A549 (cell line): Measurements from ENCODE around the gene PXT1. TPM values are rescaled to one million over a fixed set of nuclear protein-coding genes. Genes with fewer than 3 reads are reported as not detected.

Source experiments
- ATAC-seq, 2 experiments: fragments of 200-7000 bp in 1 of 2; fragments of >200 bp in 1 of 2; cut with Nextera tagmentation in 1 of 2; cut with Tn5 transposase in 1 of 2; 3 replicates each; pipeline versions ENCODE4 v1.8.0 to v1.9.1; 2018 to 2020; ENCODE audit warnings: mild to moderate bottlenecking in 1 of 2, moderate library complexity in 1 of 2
- CTCF ChIA-PET: fragments of 300-600 bp; sonication (Branson Sonifier 250); formaldehyde crosslinking; extraction: SDS; loops from one replicate; lab custom pipeline; 2021; ENCODE audit warnings: antibody characterized with exemption, inconsistent platforms; lab: Yijun Ruan, JAX
- POLR2A ChIA-PET: fragments of 350-600 bp; formaldehyde crosslinking; extraction: SDS; loops from one replicate; lab custom pipeline; 2021; ENCODE audit warnings: antibody characterized with exemption, inconsistent platforms; lab: Yijun Ruan, JAX
- DNase-seq, 2 experiments: peaks; one replicate each; pipeline versions ENCODE4 v3.0.0 to v3.0.0-alpha.2; 2011 to 2016; ENCODE audit warnings: low read depth in 1 of 2, low spot score in 1 of 2
- FAIRE-seq: peaks from 2 replicates; lab custom pipeline; 2011; peaks lifted over from hg19 to GRCh38; lab: Jason Lieb, UNC
- H3K27ac ChIP-seq, 2 experiments: fragments of >200 bp; sonication (Bioruptor Twin); formaldehyde crosslinking; 3 replicates each; pipeline ENCODE4 v1.5.1; 2016 to 2017
- H3K4me1 ChIP-seq: fragments of >200 bp; sonication (Bioruptor Twin); formaldehyde crosslinking; 3 replicates; pipeline ENCODE4 v1.6.1; 2016
- H3K4me2 ChIP-seq: fragments of >200 bp; sonication (Bioruptor Twin); formaldehyde crosslinking; 3 replicates; pipeline ENCODE4 v1.6.1; 2016
- H3K4me3 ChIP-seq: fragments of >200 bp; sonication (Bioruptor Twin); formaldehyde crosslinking; 3 replicates; pipeline ENCODE4 v1.5.1; 2016
- H3K9me3 ChIP-seq: fragments of >200 bp; sonication (Bioruptor Twin); formaldehyde crosslinking; 3 replicates; pipeline ENCODE4 v1.6.1; 2016
- CHD2 ChIP-seq: fragments of 150-350 bp; IDR thresholded peaks from 2 replicates; pipeline ENCODE4 v1.6.1; 2014; ENCODE audit warnings: low read length; ENCODE audit not compliant: partially characterized antibody
- CHD4 ChIP-seq: fragments of 200-600 bp; sonication (generic); IDR thresholded peaks from 2 replicates; pipeline ENCODE4 v1.6.1; 2016; ENCODE audit warnings: antibody characterized with exemption, mild to moderate bottlenecking, borderline replicate concordance
- FOSB ChIP-seq: fragments of 250-450 bp; sonication (Bioruptor Pico); IDR thresholded peaks from 2 replicates; pipeline ENCODE4 v1.5.0; 2020; ENCODE audit warnings: mild to moderate bottlenecking, moderate library complexity
- FOSL2 ChIP-seq, 2 experiments: fragments of 450-650 bp in 1 of 2; fragments of >200 bp in 1 of 2; sonication (Bioruptor Twin) in 1 of 2; formaldehyde crosslinking; IDR thresholded peaks; 2 replicates each; pipeline versions ENCODE4 v1.5.0 to v1.6.1; 2016 to 2020; ENCODE audit warnings: mild to moderate bottlenecking in 1 of 2, moderate library complexity in 1 of 2
- GATA3 ChIP-seq: IDR thresholded peaks from 2 replicates; pipeline ENCODE4 v1.6.1; 2012; ENCODE audit warnings: borderline replicate concordance
- HDAC2 ChIP-seq: fragments of 200-600 bp; sonication (generic); IDR thresholded peaks from 2 replicates; pipeline ENCODE4 v1.6.1; 2016
- MAFK ChIP-seq: fragments of 450-650 bp; IDR thresholded peaks from 2 replicates; pipeline ENCODE4 v1.6.1; 2014; ENCODE audit not compliant: partially characterized antibody
- RAD21 ChIP-seq, 2 experiments: fragments of >200 bp in 1 of 2; sonication (Bioruptor Twin) in 1 of 2; formaldehyde crosslinking in 1 of 2; IDR thresholded peaks in 1 of 2; conservative IDR thresholded peaks in 1 of 2; 2 replicates in 1 of 2; 3 replicates in 1 of 2; pipeline ENCODE4 v1.6.1; 2012 to 2018; ENCODE audit warnings: inconsistent platforms in 1 of 2
- RARB ChIP-seq: fragments of 250-450 bp; sonication (Bioruptor Pico); IDR thresholded peaks from 2 replicates; pipeline ENCODE4 v1.8.0; 2021; ENCODE audit warnings: mild to moderate bottlenecking, moderate library complexity
- RCOR1 ChIP-seq: fragments of 150-350 bp; IDR thresholded peaks from 2 replicates; pipeline ENCODE4 v1.6.1; 2014; ENCODE audit warnings: antibody characterized with exemption, low read length, low read depth
- ZFP36 ChIP-seq: fragments of 450-650 bp; IDR thresholded peaks from 2 replicates; pipeline ENCODE4 v1.6.1; 2014; ENCODE audit warnings: borderline replicate concordance; ENCODE audit not compliant: partially characterized antibody
- ZNF302 ChIP-seq: fragments of 250-450 bp; sonication (Bioruptor Pico); IDR thresholded peaks from 2 replicates; pipeline ENCODE4 v1.9.0; 2021; ENCODE audit warnings: inconsistent platforms, mild to moderate bottlenecking, moderate library complexity
- WGBS: methylation state at CpG from one replicate; pipeline ENCODE4 v1.1.6; 2017; ENCODE audit errors: missing lambda C conversion rate; 5-methylcytosine and 5-hydroxymethylcytosine counted together
- polyA plus RNA-seq, 4 experiments: library from polyadenylated mRNA; depleted of rRNA in 3 of 4; stranded (reverse); fragments of >200 nt; fragmentation: RNase III in 1 of 4; extraction: RNeasy Plus Mini Kit Qiagen cat#74134 plus additional on column Dnase treatment in 1 of 4; gene quantifications; 2 replicates in 3 of 4; 3 replicates in 1 of 4; pipeline ENCODE4 v1.2.3, GENCODE V29; 2011 to 2017
- TF ChIP-seq, protein P1 (sequence below): fragments of >200 bp; sonication (Bioruptor Twin); formaldehyde crosslinking; IDR thresholded peaks from 2 replicates; pipeline ENCODE4 v1.6.1; 2016
- TF ChIP-seq, protein P2 (sequence below): IDR thresholded peaks from 2 replicates; pipeline ENCODE4 v1.6.1; 2012; ENCODE audit warnings: low read depth, borderline replicate concordance
- TF ChIP-seq, protein P3 (sequence below): IDR thresholded peaks from 2 replicates; pipeline ENCODE4 v1.6.1; 2012
- TF ChIP-seq, protein P4 (sequence below): fragments of 250-450 bp; sonication (Bioruptor Pico); IDR thresholded peaks from 2 replicates; pipeline ENCODE4 v1.5.0; 2020; ENCODE audit warnings: low read depth, mild to moderate bottlenecking, moderate library complexity

Gene PXT1
- polyA plus RNA-seq, 2 of the 4 experiments (the other 2 are of a cell fraction): not detected

DNA sequence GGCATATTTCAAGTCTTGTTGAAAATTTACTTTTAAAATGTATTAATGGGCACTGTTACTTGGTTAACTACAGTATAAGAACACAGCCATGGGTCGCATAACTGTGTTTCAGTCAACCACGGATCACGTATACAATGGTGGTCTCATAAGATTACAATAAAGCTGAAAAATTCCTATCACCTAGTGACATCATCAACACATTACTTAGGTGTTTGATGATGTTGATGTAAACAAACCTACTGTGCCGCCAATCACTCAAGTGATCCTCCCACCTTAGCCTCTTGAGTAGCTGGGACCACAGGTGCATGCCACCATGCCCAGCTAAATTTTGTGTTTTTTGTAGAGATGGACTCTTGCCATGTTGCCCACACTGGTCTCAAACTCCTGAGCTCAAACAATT lies 38.5 kb downstream of the PXT1 start:
- POLR2A ChIA-PET: no interaction called here
- FAIRE-seq (no peak), ATAC-seq (no peak), DNase-seq (no peak)
- H3K27ac ChIP-seq: no peak overlapping the region
- no peak overlapping the region for H3K4me2 ChIP-seq
- no peaks in the 10 kb centered on the region for H3K9me3 ChIP-seq
- H3K4me3 ChIP-seq: no peak overlapping the region
- no peaks in the 10 kb centered on the region for H3K4me1 ChIP-seq
- no peak for TF ChIP-seq MAFK
- no peak for TF ChIP-seq RAD21 (conservative IDR thresholded peaks at IDR 0.05 in 1 of 2, IDR thresholded peaks at IDR 0.05 in 1 of 2)
- TF ChIP-seq, protein P1, sequence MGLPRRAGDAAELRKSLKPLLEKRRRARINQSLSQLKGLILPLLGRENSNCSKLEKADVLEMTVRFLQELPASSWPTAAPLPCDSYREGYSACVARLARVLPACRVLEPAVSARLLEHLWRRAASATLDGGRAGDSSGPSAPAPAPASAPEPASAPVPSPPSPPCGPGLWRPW: no peak
- TF ChIP-seq RARB (CRISPR knock-in tag): no peak
- TF ChIP-seq, protein P2, sequence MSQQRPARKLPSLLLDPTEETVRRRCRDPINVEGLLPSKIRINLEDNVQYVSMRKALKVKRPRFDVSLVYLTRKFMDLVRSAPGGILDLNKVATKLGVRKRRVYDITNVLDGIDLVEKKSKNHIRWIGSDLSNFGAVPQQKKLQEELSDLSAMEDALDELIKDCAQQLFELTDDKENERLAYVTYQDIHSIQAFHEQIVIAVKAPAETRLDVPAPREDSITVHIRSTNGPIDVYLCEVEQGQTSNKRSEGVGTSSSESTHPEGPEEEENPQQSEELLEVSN: no peak
- no peak for TF ChIP-seq ZFP36
- no peak for TF ChIP-seq GATA3
- no peak for TF ChIP-seq RCOR1
- no peak for TF ChIP-seq FOSB (CRISPR knock-in tag)
- no peak for TF ChIP-seq HDAC2
- CTCF ChIA-PET: interaction anchor here (0.8 kb wide), 1 partner anchor 379 kb away, joined by 3 read pairs; no protein-coding TSS in a partner anchor
- 86% methylated on average over 4 of the region's 4 CpGs for whole genome bisulfite sequencing

DNA sequence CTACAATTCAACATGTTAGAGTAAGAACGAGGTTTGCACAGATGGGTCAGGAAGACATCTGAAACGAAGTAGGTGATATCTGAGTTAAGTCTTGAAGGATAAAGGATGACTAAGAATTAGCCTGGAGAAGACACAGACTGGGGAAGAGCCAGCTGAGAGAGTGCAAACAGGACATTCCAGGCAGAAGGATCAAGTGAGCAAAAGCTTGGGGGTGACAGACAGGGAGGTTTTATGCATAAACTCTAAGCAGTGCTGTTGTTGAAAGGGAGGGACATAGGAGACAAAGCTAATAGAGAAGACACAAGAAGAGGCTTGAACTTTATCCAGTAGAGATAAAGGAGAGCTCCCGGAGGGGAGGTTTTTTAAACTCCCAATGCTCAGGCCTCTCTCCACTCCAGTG lies 40.2 kb downstream of the PXT1 start:
- Histone ChIP-seq H3K9me3 (no peaks in the 10 kb centered on the region), H3K4me3 (no peak overlapping the region), H3K27ac (no peak overlapping the region), H3K4me1 (no peaks in the 10 kb centered on the region), H3K4me2 (no peak overlapping the region)
- CTCF ChIA-PET: interaction anchor here (0.7 to 1.7 kb wide), 2 partner anchors 357 to 1517 kb away, joined by 5 to 6 read pairs; no protein-coding TSS in a partner anchor
- TF ChIP-seq, protein P3, sequence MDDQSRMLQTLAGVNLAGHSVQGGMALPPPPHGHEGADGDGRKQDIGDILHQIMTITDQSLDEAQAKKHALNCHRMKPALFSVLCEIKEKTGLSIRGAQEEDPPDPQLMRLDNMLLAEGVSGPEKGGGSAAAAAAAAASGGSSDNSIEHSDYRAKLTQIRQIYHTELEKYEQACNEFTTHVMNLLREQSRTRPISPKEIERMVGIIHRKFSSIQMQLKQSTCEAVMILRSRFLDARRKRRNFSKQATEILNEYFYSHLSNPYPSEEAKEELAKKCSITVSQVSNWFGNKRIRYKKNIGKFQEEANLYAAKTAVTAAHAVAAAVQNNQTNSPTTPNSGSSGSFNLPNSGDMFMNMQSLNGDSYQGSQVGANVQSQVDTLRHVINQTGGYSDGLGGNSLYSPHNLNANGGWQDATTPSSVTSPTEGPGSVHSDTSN: no peak
- TF ChIP-seq, protein P4, sequence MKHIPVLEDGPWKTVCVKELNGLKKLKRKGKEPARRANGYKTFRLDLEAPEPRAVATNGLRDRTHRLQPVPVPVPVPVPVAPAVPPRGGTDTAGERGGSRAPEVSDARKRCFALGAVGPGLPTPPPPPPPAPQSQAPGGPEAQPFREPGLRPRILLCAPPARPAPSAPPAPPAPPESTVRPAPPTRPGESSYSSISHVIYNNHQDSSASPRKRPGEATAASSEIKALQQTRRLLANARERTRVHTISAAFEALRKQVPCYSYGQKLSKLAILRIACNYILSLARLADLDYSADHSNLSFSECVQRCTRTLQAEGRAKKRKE: no peak
- no peak for TF ChIP-seq CHD4
- TF ChIP-seq ZNF302: no peak
- no peak for TF ChIP-seq GATA3
- FAIRE-seq: no peak
- no peak for ATAC-seq
- POLR2A ChIA-PET: no interaction called here
- no peak for DNase-seq
- WGBS: 46% methylated on average over 3 of the region's 3 CpGs

DNA sequence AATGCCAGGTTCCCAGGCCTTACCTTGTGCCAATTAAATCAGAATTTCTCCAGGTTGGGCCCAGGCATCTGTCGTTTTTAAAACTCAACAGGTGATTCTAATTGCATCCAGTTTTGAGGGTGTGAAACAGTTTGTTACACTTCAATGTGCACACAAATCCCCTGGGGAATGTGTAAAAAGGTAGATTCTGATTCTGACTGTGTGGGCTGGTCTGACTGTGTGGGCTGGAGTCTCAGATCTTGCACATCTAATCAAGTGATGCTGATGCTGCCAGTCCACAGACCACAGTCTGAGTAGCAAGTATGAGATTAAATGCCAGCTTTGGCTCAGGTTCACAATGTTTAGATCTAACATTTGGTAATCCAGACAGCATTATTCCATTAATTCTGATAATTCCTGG lies 42.7 kb downstream of the PXT1 start:
- TF ChIP-seq HDAC2 (no peak), FOSL2 (IDR thresholded peaks at IDR 0.05) (no peak), FOSL2 (CRISPR knock-in tag; IDR thresholded peaks at IDR 0.05) (no peak)
- WGBS: 18% methylated on average over 1 of the region's 1 CpG
- CTCF ChIA-PET: interaction anchor here (1.5 kb wide), 1 partner anchor 98 kb away, joined by 3 read pairs; no protein-coding TSS in a partner anchor
- no peak overlapping the region for H3K27ac ChIP-seq
- no peaks in the 10 kb centered on the region for H3K9me3 ChIP-seq
- ATAC-seq: no peak
- no peaks in the 10 kb centered on the region for H3K4me1 ChIP-seq
- POLR2A ChIA-PET: no interaction called here
- H3K4me2 ChIP-seq: no peak overlapping the region
- DNase-seq: no peak
- FAIRE-seq: no peak
- no peak overlapping the region for H3K4me3 ChIP-seq

DNA sequence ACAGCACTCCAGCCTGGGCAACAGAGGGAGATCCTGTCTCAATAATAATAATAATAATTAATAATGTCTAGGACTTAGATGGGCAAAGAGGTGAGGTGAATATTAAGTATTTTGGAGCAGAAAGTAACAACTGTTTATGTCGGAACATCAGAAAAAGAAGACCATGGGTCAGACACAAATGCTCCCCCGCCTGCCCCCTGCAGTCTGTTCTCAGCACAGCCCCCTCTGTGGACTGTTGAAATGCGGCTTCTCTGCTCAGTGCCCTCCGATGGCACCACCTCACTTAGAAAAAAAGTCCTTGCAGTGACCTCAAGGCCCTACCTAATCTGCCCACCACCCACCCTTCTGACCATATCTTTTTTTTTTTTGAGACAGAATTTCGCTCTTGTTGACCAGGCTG lies 50.0 kb downstream of the PXT1 start:
- CTCF ChIA-PET: no interaction called here
- FAIRE-seq: no peak
- ATAC-seq: no peak

More for the DNA sequence above, 50.0 kb downstream of the PXT1 start:
- no peak overlapping the region for H3K27ac ChIP-seq
- no peaks in the 10 kb centered on the region for H3K4me1 ChIP-seq
- TF ChIP-seq HDAC2 (no peak), CHD2 (no peak), RARB (CRISPR knock-in tag) (no peak)
- WGBS: 74% methylated on average over 5 of the region's 5 CpGs
- no peak overlapping the region for H3K4me3 ChIP-seq
- no peak for DNase-seq
- H3K4me2 ChIP-seq: no peak overlapping the region
- H3K9me3 ChIP-seq: no peaks in the 10 kb centered on the region
- POLR2A ChIA-PET: no interaction called here
